Measurements from ENCODE around the gene RGL1. TPM values are rescaled to one million over a fixed set of nuclear protein-coding genes. Genes with fewer than 3 reads are reported as not detected.
A peak's percentile ranks its signal among the peaks of the same experiment; 100 is the strongest.

RGL1 gene
- total RNA-seq, 1 donor from 2014 or later, result 3.0 TPM

DNA sequence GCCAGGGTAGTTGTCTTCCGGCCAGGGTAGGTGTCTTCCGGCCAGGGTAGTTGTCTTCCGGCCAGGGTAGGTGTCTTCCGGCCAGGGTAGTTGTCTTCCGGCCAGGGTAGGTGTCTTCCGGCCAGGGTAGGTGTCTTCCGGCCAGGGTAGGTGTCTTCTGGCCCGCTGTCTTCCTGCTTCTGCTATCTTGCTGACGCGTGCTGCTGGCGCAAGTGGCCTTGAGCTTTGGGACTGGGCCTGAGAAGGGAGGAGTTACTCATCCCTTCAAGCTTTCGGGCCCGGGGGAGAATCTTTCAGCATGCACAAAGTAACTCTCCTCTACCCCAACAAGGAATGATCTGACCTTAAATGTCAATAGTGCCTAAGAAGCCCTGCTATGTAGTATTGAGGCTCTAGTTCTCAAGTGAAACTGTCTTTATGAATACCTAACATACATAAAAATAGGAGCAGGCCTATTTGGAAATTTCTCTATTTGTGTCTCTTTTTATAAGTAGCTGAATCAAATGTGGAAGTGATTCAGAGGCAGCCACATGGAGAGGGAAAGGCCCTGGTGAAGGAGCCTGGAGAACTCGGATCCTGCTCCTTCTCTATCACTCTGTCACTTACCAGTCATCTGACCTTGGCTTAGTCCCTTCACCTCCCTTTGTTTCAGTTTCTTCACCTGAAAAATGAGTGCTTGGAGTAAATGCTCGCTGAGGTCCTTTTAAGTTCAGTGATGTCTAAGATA lies 65.6 kb downstream of the RGL1 start:
- no peak for ATAC-seq

DNA sequence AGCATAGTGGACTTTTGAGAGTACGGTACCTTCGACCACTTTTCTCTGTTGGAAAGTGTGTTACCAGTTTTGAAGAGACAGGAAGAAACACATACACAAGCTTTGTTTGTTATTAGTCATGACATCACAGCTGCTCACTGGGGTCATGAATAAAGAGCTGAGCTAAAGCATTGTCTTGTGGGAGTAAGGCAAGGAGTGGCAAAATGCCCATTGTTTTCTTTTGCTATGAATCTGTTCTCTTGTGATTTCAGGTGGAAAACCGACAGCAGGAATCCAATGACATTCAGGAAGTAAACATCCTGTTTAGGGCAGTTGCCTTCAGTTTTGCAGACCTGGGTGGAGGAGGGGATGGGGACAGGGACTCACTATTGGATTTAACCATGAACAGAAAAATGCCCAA lies 66.2 kb downstream of the RGL1 start:
- ATAC-seq, result peak; percentile 33

DNA sequence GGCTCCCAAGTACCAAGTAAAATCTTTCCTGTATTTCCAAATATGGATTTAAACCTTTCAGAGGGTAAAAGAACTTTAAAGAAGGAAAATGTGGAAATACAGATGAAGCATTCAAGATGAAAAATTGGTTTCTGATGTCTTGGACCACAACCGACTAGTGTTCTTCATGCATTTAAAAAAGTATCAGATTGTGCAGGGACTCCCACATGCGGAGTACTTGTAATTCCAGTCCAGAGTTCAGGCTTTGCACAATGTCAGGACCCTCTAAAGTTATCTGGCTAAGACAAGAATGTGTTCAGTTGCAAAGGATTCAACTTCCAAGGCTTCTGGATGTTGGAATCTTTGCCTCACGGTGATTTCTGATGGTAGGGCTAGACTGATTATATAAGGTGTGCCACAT lies 66.7 kb downstream of the RGL1 start:
- ATAC-seq, result no peak

DNA sequence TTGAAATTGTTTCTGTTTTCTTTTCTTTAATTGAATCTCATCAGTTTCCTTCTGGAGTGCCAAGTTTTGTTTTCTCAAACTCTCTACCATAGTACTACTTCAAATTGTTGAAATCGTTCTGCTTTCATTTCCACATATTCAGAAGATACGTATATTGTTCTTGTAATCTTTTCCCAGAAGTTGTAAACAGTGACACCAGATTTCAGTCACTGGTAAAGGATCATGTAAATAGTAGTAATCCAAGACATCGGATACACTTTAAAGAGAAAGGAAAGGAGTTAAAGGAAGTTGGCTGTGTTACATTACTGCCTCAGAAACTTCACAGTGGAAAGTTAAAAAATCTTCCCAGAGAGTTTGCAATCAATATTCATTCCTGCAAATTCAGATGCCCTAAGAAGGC lies 67.5 kb downstream of the RGL1 start:
- ATAC-seq, result no peak

DNA sequence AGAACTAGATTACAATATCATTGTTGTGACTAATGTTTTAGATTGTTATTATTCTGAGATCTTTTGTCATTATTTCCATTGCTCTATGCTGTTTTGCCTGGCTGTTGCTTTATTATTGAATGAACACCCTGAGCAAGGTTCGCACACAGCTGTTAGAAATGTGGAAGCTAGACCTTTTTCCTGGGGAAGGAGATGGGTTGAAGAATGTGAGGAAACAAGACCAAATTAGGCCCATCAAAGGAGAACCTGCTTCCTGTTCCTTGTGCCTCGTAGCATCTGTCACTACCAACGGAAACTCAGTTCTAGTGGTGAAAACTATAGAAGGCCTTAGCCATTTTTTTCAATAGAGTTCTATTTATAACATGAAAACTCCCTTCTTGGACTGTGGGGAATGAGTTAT lies 68.7 kb downstream of the RGL1 start:
- ATAC-seq, result no peak

DNA sequence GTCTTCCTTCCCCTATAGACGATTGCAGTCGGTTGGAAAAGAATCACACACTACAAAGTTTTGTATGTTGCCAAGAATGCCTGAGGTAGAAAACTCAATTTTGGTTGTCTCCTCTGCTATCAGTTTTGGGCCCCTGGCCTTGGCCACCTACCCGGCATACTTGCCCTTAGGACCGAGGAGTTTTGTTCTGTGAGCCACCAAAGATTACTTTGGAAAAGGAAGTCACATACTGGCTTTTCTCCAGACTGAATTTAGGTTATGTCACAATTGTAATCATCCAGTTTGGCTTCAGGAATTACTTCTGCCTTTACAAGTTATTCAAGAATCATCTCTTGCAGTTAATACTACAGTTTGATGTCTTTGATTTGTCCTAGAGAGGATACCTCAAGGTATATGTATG lies 71.4 kb downstream of the RGL1 start:
- ATAC-seq, result no peak

DNA sequence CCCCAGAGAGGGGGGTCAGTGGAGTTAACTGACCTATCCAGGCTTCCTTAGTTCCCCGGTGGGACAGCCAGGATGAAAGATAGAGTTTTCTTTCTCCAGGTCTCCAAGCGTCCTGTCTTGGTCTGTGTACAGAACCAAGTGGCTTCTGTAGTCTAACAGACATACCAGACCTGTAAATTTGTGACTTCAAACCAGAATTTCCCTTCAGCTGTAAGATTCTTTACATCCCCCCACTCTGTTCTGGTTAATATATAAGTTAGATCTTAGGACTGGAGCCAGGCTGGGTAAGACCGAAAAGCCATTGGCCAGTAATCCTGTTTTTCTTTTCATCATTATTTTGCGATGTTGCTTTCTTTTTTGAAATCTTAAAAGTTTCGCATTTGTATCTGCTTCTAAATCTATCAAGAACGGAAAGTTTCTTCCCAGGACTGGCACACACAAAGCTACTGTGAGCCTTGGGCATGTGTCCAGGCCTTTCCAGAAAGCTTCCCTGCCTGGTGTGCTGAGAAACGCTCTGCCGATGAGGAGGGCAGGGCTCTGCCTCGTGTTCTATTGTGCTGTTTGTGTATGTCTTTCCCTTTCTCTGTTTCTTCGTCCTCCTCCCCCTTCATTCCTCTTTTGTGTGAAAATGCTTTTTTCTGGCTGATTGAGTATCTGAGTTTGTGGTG lies 72.3 kb downstream of the RGL1 start:
- ATAC-seq, result no peak

DNA sequence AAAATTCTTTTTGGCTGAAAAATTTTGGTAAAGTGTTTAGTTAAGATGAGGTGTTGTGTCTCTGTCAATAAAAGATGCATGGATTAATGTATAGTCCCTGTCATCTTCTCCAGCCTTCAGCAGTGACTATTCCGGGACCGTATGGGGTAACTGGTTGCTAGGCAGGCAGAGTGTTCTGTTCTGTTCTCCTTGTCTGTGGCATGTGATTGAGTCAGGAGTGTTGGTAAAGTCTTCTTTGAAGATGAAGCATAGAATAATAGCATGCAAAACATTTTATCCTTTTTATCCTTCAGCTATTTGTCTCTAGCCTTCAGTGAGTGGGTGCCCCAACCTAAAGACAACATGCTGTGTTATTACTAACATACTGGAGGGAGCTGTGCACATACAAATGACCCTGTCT lies 74.6 kb downstream of the RGL1 start:
- ATAC-seq, result no peak

DNA sequence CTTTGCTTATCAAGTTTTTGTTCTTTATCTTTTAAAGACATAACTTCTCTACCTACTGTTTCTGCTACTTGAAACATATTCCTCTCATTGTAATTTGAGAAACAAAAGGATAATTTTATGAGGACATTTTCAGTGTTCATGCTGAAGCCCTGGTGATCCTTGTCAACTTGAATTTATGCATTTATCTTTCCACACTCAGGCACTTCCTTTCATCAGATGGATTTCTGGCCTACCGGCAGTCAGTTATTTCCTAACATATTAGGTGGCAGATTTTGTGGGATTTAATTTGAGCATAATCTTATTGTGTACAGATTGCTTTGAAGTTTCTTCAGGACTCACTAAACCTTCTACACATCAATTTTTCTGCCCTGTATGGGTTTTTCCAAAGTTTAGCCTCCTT lies 75.0 kb downstream of the RGL1 start:
- ATAC-seq, result no peak

DNA sequence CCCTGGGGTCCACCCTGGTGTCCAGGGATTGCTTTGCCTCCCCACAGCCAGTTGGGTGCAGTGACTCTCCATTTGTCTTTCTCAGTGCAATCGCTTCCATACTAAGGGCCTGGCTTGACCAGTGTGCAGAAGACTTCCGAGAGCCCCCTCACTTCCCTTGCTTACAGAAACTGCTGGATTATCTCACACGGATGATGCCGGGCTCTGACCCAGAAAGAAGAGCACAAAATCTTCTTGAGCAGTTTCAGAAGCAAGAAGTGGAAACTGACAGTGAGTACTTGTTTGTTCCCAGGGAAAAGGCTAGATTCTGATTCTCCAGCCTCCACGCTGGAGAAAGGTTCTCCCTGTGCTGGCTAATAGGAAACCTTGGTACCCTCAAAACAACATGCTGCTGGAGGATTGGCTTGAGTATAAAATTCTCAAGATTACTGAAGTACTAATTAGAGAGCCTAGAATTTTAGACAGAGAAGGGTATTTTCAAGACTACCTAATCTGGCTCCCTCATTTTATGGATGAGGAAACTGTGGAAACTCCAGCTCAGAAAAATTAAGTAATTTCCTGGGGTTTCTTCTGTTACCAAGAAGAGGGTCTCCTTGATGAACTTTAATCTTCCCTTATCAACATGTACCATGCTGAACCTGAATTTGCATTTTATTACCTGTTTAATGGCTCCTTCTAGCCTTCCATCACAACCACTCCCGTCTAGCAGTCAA lies 75.8 kb downstream of the RGL1 start:
- no peak for ATAC-seq

DNA sequence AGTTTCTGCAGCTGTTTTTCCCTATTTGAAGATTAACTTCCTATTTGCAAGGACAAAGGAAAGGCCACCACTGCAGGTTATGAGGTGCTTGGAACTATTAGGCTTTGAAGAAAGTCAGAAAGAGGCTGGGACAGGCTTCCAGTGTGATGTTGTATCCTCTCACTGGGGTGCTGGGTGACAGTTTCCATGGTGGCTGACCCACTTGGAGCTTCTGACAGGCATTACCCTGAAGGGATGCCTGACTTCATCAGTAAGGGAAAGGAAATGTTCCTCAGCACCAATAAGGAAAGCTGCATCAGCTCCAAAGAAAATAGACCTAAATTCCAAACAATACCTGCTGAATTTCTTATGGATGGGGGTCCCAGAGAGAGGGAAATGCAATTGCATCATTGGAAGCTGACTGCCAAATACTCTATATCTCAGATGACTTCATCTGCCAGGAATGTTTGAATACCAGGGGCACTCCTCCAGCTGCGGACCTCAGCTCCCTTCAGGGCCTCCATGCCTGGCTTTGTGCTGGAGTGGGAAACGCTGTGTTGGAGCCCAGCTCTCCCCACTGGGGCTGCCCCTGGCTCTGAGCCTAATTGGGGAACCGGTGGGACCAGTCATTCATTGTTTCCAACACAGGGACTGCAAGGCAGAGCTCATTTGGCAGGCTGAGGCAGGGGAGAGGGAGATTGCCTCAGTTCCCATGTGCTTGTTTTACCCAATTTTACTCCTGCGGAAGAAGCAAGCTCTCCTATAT lies 76.6 kb downstream of the RGL1 start:
- ATAC-seq, result peak; percentile 82

DNA sequence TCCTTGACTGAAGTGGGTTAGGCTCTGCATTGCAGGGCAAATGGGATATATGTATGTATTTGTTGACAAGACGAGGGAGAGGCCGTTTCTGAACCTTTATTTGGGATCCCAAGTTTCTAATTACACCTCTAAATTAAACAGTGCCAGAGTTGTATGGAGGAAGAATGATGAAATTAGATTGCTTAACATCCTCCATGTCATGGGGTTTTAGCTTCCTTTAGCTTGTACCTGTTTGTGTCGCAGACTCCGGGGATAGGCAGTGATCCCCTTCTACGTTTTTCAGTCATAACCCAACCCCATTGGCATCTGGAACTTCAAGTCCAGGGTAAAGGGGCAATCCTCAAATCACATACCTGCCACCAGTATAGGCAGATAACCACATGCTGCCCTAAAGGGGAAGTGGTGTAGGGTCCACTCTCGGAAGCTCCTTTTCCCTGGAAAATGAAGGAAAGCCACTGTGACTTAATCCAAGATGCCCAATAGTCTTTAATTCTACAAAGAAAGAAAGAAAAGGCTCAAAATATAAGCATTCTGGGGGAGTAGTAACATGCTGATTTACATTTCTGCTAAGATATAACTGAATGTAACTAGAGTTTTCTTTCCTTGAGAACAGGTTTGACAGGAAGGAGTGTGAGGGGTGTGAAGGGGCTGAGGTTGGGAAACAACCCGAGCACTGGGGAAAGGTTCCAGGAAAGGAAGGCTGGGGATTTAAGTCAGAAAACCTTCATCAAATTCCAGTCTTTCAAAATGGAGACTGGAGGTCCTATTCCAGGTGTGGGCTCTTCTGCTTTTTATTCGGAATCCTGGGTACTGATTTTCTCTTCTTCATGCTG lies 77.6 kb downstream of the RGL1 start:
- peak; percentile 54 for ATAC-seq

DNA sequence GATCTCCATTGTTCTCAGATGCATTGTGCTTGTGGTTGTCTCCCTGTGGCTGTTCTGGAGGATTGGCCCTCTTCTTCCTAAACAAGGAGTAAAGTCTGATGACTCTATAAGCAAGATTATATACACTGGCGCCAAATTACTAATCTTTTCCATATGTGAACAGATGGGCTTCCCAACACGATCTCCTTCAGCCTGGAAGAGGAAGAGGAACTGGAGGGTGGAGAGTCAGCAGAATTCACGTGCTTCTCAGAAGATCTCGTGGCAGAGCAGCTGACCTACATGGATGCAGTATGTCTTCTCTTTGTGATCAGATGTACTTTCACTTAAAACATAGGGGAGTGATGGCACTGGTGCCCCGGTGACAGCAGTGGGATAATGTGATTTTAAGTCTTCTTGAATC lies 78.7 kb downstream of the RGL1 start:
- no peak for ATAC-seq

DNA sequence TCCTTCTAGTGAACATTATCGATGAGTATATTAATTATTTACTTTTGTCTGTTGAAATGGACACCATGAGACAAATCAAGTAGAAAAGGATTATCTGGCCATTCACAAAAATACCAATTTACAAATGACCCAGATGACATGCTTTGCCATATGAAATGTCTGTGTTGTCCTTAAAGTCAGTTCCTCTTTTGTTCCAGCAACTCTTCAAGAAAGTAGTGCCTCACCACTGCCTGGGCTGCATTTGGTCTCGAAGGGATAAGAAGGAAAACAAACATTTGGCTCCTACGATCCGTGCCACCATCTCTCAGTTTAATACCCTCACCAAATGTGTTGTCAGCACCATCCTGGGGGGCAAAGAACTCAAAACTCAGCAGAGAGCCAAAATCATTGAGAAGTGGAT lies 79.6 kb downstream of the RGL1 start:
- ATAC-seq, result no peak

DNA sequence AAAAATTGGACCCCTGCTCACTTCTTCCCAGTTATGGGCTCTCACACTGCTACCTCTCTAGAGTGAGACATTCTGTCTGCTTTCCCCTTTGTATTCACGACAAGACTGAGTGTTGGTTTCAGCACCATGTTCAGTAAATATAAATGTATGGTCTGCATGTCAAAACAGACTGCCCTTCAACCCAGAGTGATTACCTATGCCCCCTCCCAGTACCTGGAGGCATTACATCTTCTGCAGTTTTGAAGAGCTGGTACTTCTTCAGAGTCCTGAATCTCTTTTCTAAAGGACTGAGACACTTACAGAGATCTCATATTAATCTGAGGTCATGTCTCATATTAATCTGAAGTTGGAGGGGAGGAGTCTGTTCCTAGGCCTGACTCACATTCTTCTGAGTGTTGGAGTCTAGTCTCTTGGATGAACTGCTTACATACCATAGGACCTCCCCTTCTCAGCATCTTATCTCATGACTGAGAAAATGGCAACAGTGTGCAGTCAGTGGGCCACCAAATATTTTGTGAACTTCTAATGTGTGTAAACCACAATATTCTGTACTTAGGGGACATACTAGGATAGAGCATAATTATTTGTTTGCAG lies 80.3 kb downstream of the RGL1 start:
- no peak for ATAC-seq

DNA sequence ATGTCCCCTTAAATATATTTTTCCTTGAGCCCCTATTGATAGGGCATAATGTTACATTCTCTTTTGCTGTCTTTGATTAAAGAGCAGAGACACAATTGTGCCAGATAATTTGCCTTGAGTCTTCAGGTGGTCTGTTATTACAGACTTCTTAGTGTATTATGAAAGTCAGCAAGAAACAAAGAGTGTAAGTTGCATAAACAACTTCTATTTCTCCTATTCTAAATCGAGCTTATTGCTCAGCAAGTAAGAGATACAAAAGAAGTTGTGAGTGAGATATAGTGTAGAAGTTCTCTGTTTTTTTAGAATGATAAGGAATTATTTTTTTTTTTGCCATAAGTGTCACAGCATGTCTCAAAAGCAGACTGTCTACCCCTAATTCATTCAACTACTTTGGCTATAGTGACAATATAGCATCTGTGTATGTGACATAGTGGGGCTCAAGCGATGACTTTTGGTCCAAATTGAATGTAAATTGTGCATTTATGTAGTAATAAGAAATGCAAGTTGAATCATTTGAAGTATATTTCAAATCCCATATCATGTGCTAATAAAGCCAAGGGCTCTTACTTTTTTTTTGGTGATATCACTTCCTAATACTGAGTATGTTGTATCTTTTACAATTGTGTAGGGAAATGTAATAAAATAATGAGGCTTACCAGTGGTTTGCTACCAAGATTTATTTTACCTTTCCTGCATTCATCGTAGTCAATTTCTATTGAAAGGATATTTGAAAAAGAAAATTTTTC lies 81.3 kb downstream of the RGL1 start:
- ATAC-seq, result no peak

DNA sequence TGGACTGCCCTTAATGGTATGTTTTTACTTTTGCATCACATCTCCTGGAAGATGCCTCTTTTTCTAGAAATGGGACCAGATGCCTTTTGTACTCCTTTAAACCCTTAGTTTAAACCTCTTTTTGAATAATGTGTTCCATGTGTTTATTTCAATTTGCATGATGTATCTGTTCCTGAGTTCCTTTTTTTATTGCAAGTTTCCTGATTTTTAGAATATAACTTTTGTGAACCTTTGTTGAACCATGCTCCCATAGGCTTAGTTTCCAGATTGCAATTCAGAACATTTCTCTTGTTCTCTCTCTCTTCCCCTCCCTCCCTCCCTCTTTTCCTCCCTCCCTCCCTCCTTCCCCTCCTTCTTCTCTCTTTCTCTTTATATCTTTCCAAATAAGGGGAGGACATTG lies 81.9 kb downstream of the RGL1 start:
- no peak for ATAC-seq

DNA sequence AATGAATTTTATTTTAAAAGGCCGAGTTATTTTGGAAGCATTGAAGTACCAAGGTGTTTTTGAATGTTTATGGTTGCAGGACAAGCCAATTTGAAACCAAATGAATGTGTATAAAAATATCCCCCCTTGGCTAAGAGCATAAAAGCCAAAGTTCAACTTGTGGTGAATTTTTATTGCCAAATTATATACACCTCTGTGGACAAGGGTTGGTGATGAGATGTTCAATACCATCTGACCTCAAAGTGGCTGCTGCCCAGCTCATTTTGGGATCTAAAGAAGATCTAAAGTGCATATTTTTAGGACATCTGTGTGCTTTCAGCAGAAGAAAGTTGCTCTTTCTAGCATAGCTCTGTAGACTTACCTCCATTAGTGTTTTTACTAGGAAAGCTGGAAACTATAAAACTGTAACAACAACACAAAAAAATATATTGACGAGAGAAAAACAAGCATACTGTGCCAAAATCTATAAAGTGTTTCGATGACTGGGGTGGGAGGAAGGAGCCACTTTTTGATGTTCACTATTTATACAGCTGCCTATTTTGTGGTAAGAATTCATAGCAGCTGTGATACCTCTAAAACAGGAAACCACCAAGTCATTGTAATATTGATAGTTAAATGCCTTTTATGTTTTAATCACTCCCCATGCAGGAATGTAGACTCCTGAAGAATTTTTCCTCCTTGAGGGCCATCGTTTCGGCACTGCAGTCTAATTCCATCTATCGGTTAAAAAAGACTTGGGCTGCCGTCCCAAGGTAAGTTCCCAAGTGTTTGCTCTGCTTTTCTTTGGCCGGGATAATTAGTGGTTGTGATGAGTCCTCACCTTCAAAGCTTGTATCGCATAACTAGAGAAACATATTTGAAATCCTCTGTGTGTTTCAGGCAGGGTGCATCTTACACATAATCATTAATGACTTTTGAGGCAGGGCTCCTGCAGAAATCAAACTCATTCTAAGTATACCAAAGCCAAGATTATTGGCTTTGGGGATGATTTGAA lies 83.2 kb downstream of the RGL1 start:
- no peak for ATAC-seq

DNA sequence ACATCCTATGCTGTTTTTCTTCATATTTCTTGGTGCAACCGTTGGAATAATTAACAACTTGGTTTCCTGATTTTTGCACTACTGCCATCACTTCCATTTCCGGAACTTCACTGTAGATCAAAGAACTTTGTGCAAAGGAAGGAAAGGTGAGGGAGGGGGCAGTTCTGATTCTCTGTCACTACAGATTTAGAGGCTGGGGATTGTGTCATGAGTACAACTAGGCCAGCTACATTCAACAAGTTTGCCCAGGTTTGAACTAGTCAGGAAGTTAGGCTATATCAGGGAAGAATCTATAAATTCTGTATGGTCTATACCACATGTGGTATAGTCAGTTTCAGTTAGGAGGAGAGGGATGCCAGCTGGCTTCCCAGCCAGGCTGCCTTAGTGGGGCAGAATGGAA lies 84.2 kb downstream of the RGL1 start:
- ATAC-seq, result no peak
